Cerebellar cortex (tissue), 1 donor: ENCODE measurements around the gene BOC.

ENCODE experiments used
- DNase-seq: peaks from one replicate; pipeline ENCODE4 v3.0.0-alpha.2; 2015; ENCODE audit warnings: low spot score

The BOC gene

DNA sequence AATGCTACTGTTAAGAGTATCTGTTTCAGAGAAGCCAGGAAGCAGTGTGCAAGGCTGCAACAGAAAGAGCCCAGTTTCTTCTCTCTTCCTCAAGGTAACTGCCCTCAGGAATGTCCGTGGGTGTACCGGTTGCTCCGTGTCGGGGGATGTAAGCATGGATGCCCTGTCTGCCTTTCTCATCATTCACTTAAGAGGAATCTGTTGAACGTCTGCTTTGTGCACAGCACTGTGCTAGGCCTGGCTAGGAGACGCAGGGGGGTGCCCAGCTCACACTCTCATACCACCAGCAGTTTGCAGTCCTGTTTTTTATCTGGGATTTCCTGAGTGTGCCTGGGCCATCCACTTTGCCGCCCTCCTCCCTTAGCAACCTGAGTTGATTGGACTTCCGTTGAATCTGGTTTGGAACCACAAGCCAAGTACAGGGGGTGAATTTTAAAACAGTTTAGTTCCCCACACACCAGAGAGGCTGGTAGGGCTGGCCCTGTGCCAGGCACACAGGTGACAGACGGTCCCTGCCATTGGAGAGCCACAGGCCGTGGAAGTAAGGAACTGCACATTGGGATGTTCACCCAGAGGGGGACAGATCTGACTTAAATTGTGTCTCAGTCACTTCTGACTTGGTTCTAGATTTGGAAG, 11.2 kb downstream of the BOC start:
- DNase-seq, result peak; percentile 48

DNA sequence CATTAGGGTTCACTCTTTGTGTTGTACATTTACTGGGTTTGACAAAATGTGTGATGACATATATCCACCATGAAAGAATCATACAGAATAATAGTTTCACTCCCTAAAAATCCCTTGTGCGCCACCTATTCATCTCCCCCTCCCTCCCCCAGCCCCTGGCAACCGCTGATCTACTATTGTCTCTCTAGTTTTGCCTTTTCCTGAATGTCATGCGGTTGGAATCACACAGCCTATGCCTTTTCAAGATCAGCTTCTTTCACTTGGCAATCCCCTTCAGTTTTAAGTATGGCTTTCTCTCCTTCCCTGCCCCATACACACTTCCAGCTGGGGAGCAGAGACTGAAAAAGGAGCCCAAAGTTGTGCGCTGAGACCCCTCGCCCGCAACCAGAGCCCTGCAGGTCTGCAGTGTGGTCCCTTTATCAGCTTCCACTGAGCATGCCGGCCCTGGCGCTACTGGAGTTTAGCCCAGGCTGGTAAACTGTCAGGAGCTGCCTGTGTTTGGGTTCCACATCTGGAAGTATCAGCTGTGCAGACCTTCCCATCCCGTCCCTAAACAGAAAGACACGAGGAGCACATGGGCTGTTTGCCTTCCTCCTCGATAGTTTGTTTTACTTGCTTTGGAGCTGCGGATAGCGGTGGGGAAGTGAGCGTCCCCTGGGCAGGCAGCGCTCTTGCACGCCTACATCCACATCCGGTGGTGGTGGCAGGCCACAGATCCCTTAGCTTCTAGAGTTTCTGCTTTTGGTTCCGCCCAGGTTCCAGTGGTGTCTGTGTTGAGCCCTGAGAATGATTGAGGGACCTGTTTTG, 12.3 kb downstream of the BOC start:
- DNase-seq, result no peak

DNA sequence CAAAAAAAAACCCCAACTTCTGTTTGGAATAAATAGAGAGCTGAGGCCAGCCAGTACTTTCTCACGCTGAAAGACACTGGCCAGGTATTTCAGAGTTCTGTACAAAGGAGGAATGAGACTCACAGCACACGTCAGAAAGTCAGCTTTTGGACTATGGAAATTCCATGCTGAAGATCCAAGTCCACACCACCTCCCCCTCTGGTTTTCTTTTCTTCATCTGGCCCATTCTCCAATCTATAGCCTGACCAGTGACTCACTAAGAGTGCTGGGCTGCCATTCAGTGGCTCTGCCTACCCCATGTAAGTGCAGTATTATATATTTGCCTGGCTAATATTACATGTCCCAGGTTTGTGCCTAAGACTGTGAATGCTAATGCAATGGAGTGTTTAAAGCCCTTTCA, 13.9 kb downstream of the BOC start:
- DNase-seq, result no peak

DNA sequence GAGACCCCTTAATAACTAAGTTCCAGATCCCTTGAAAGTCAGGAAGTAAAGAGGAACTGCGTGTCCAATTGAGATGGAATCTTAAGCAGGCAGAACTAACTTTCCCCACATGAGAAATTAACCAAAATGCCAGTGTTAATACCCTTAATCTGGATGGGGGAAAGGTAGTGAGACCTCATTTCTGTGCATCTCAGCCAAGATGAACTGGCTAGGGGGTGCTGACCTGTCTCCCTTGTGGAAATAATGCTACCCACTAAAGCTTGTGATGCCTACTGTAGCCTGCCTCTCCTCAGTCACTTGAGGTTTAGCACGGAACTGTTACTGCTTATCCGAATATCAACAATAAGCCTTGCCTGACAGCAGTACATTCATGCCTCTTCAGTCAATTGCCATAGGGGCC, 15.1 kb downstream of the BOC start:
- no peak for DNase-seq

DNA sequence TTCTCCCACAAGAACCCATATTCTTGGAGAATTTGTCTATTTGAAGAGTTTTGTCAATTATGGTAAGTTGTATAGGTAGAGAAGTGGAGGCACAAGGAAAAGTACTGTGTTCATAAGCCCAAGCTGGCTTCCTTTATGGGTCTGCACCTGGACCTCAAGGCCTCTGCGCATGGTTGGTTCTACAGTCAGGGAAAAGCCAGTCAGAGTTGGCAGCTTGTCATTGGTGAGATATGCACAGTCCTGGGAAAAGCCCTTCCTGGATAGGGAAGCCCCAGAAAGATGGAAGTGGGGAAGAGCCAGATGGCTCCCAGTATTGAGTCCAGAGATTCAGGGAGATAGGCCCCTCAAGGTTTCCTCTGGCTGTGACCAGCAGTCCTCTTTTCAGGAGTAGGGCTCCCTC, 15.8 kb downstream of the BOC start:
- DNase-seq, result no peak

DNA sequence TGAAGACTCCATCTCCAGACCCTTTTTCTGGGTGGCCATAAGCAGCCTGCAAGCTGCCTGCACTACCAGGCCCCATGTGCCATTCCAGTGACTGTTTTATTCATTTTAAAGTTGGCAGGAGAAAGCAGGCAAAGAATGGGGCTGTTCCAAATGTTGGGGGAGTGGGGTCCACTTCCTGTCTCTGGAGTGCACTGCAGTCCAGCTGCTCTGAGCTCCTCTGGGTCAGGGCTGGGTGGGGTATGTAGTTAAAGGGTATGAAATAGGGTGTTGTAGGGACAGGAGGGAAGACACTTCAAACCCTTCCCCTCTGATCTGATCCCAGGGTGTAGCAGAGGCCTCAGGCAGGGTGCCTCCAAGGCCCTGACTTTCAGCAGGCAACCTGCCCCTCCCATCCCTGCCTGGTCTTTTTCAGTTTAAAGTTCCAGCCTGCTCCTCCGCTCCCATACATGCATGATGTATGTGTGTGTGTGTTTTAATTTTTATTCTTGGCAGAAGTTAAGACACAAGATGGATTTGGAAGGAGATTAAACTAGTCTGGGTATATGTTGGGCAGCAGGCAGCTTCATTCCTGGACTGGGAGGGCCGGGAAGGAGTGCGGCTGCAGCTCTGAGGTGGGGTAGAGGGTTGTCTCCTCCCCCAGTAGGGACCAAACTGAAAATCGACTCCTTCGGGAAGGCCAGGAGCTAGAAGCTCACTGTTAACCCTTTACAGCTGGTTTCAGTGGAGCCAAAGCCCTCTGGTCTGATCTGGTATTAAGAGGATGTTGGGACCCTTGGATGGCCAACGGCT, 17.3 kb downstream of the BOC start:
- no peak for DNase-seq

DNA sequence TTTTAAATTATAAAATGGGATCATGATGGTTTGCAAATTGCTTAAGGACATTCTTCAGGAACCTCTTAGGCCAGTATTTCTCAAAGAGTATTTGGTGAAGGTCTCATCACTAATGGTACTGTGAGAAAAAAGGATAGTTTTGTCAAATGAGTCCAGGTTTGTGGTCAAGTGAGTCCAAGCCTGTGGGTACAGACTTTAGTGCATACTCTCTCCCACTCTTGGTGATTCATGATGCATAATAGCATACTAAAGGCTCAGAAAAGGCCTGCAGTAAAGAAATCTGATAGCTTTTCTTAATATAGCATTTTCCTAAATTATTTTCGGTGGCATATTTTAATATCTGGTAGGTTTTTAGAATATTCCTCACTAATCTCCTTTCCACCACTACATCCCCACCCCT, 20.0 kb downstream of the BOC start:
- DNase-seq, result no peak

DNA sequence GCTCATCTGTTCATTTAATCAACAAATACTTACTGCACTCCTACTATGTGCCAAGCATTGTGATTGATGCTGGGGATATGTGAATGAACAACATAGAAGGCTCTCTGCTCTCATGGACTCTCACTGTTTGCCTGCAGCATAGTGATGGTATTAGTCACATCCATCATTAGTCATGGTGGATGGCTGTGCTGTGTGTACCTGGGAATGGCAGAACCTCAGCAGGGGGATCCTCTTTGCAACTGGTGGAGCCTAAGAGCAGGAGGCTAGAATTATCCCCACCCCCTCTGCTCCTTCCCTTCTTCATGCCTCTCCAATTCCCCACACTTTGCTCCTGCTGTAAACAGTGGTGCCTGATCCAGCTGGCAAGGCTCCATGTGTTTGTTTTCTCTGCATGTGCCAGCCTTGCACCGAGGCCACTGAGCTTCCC, 20.5 kb downstream of the BOC start:
- no peak for DNase-seq

DNA sequence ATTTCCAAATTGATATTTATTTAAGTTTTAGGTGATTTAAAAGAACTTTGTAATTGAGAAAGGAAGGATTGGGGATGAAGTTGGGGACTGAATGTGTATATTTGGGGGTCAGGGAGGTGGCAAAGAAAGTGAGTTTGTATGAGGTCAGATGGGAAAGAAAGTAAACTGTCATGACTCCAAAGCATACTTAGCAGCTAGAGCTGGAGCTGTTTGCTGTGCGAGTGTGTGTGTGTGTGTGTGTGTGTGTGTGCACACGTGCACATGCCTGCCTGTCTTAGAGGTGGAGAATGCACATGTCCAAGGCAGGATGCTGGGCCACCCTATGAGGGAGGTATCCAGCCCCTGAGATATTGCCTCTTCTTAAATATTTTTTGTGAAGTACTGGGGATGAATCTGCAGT, 21.0 kb downstream of the BOC start:
- no peak for DNase-seq

GRCh38 chr3:113233497-113233896, 22.1 kb downstream of the BOC start:
- DNase-seq, result no peak

DNA sequence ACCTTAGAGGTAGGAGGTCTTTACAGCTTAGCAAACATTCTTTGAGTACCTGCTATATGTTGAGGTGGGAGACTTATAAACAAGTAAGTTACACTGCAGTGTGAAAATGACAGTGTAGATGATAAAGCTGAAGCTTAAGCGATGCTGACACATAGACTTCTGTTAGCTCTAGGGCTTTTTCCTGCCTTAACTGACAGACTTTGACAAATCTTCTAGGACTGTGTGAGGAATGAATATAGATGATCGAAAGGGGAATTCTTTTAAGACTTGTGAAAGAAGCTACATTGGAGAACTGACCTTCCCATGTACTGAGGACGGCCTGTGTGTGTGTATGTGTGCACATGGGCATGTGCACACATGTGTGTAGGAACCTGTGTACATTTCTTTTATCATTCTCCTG, 22.7 kb downstream of the BOC start:
- DNase-seq, result no peak

- DNase-seq, result no peak
Measured at GRCh38 chr3:113234688-113235260, 23.4 kb downstream of the BOC start.

- DNase-seq, result no peak
Measured at GRCh38 chr3:113238503-113238902, 27.1 kb downstream of the BOC start.

GRCh38 chr3:113240841-113241240, 29.5 kb downstream of the BOC start:
- no peak for DNase-seq

GRCh38 chr3:113241292-113242095, 30.1 kb downstream of the BOC start:
- no peak for DNase-seq

DNA sequence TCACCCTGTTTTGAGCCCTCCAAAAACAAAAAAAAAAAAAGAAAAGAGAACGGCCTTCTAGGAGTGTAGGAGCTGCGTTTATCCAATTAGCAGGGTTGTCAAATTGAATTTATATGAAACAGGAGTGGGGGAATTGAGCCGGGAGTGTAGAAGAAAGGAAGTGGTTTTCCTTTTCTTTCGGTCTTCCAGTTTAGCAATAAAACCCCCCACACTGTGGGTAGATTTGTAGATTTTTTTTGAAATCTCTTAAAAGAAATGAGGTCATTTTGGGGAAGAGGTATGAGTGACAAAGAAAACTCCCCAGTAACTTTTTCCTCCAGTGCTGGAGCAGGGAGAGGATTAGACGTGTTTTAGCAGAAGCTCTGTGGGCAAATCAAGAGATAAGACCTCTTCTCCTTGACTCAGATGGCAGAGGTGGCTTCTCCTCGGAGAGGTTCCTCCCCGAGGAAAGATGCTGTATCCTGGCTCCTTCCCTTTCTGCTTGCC, 30.8 kb downstream of the BOC start:
- no peak for DNase-seq

DNA sequence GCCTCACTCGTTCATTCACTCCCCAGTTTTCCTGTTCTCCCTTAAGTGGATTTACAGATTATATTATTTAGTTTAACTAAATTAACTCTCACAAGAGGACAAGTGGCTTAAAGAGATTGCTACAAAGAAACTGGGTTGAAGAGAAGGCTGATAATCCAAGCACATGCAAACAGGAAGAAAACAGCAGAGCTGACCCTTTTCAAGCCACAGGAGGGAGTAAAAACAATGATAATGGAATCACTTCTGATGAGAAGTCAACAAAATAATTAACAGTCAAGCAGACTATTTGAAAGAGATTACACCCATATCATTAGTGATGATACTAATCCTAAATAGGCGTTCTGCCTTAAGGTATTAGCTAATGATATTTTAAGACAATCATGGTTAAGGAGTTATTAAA, 31.7 kb downstream of the BOC start:
- no peak for DNase-seq

GRCh38 chr3:113243846-113244245, 32.5 kb downstream of the BOC start:
- DNase-seq, result no peak

- DNase-seq, result no peak
Measured at GRCh38 chr3:113245761-113246161, 34.4 kb downstream of the BOC start.

- no peak for DNase-seq
Measured at GRCh38 chr3:113247068-113247467, 35.7 kb downstream of the BOC start.

GRCh38 chr3:113247675-113248458, 36.5 kb downstream of the BOC start:
- no peak for DNase-seq
